Upper lobe of left lung (tissue), 4 donors: ENCODE data around the gene MIGA2.

Experiments
- POLR2A ChIP-seq, 4 donors: fragments of 450-650 bp; IDR thresholded peaks; one replicate each; pipeline ENCODE4 v1.5.1; 2016 to 2017; ENCODE audit warnings: antibody characterized with exemption in 4 of 4, mild to moderate bottlenecking in 2 of 4
- POLR2AphosphoS5 ChIP-seq, 2 donors: sonication (generic); formaldehyde crosslinking; IDR thresholded peaks; one replicate each; pipeline ENCODE4 v1.5.1; 2017; ENCODE audit warnings: antibody characterized with exemption in 2 of 2
- TF ChIP-seq, protein P1 (sequence below), 6 experiments: fragments of 450-650 bp in 4 of 6; fragments of 200-600 bp in 2 of 6; sonication (generic) in 2 of 6; IDR thresholded peaks; one replicate each; pipeline ENCODE4 v1.5.1; 2016 to 2019; ENCODE audit warnings: antibody characterized with exemption in 6 of 6

DNA sequence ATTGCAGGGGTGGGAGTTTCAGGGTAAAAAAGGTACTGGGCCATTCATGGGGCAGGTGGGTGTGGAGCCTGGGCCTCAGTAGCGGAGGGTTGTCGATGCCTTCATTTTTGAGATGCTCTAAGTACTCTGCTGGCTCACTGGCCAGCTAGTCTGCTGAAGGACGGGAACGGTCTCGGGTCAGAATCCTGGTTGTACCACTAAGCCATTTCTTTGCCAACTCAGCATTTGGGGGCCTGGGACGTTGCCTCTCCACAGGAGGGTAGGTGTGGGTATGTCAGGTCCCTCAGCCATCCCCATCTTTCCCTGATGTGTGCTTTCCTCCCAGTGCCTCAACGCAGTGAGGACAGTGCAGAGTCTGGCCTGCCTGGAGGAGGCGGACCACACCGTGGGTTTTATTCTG, 33.4 kb upstream of the MIGA2 start:
- TF ChIP-seq, protein P1, sequence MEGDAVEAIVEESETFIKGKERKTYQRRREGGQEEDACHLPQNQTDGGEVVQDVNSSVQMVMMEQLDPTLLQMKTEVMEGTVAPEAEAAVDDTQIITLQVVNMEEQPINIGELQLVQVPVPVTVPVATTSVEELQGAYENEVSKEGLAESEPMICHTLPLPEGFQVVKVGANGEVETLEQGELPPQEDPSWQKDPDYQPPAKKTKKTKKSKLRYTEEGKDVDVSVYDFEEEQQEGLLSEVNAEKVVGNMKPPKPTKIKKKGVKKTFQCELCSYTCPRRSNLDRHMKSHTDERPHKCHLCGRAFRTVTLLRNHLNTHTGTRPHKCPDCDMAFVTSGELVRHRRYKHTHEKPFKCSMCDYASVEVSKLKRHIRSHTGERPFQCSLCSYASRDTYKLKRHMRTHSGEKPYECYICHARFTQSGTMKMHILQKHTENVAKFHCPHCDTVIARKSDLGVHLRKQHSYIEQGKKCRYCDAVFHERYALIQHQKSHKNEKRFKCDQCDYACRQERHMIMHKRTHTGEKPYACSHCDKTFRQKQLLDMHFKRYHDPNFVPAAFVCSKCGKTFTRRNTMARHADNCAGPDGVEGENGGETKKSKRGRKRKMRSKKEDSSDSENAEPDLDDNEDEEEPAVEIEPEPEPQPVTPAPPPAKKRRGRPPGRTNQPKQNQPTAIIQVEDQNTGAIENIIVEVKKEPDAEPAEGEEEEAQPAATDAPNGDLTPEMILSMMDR (IDR thresholded peaks at IDR 0.05) = no peak
- TF ChIP-seq POLR2A (IDR thresholded peaks at IDR 0.05) = no peak
- TF ChIP-seq POLR2AphosphoS5 (IDR thresholded peaks at IDR 0.05) = no peak
